ENCODE results near the gene ZDHHC24. TPM values are rescaled to one million over a fixed set of nuclear protein-coding genes. Genes with fewer than 3 reads are reported as not detected.
A peak's percentile ranks its signal among the peaks of the same experiment; 100 is the strongest.

Gene ZDHHC24
- total RNA-seq, 2 experiments from 2014 or later = 11.9 to 35.1 TPM

DNA sequence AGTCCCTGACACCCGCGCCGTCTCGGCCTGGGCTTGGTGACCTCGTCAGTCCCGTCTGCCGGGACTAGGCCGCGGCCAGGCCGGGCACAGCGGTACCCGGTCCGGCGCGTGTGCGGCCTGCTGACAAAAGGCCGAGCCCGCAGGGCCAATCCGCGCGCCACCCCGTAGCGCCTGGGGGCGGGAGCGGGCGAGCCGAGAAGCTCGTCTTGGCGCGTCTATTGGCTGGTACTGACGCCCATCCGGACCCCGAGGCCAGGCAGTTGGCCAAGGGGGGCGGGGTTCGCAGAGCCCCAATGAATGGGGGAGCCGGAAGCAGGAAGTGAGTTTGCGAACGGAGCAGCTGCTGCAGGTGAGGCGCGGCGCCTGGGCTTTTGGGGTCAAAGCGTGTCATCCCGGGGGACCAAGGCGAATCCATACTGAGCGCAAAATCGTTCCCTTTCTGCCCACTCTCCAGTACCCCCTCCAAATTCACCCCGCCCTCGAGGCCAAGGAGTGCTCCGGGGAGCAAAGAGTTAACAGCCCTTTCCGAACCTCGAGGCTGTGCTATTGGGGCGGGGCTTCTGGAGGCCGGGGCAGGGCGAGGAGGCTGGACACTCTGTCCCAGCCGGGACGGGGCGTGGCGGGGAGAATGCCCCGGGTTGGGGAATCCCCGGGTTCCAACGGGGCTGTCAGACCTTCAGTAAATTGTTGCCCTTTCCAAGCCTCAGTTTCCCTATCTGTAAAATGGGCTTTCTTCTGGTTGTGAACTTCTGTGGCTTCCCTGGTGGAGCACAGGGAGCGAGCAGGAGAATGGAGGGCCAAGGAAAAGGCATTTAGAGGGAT, 65.5 kb downstream of the ZDHHC24 start, which contains the start of gene DPP3:
Gene DPP3 (plus strand): TSS at position 318 of the 822 bp plus-strand sequence. CDS start 1,767 bp downstream, outside the sequence.
- Histone ChIP-seq H3K27ac (ENCODE audit: low read depth, low read length, poor library complexity, severe bottlenecking) (peak within 1 kb of the TSS; percentile 47), H3K4me3 (ENCODE audit: low read depth, low read length, poor library complexity, severe bottlenecking) (peak within 1 kb of the TSS; percentile 89), H3K79me2 (ENCODE audit: insufficient read depth, low read depth, low read length) (peaks cover 5% of the 10 kb centered on the region; the same call in 1 of the 2 replicates), H3K4me2 (ENCODE audit: low read length) (peak within 1 kb of the TSS; percentile 97), H3K4me1 (ENCODE audit: insufficient read depth, low read length, poor library complexity, severe bottlenecking) (peaks cover 11% of the 10 kb centered on the region), H3K36me3 (ENCODE audit: insufficient read depth, low read length) (peaks cover 14% of the 10 kb centered on the region), H3K9me3 (ENCODE audit: low read length) (no peaks in the 10 kb centered on the region), H2AFZ (ENCODE audit: low read length) (peak within 1 kb of the TSS; percentile 77), H3K9me2 (ENCODE audit: insufficient read depth, low read length) (no peaks in the 10 kb centered on the region), H4K20me1 (ENCODE audit: insufficient read depth, low read length) (no peaks in the 10 kb centered on the region)
- DNase-seq (ENCODE audit: low spot score) = peak; percentile 98
- ChIA-PET CTCF (ENCODE audit: unreplicated experiment) (no interaction called here), POLR2A (interaction anchor here (0.5 to 1.2 kb wide), 9 partner anchors 9 to 875 kb away, joined by 3 to 5 read pairs (median 3); partner anchors contain the start of genes MRPL11, RBM4 and RBM4B)
- intact Hi-C loops (cut with micrococcal nuclease; ENCODE audit: unreplicated experiment) = loop anchor here (1.0 to 5.0 kb wide), 3 partner anchors 66 to 362 kb away; partner anchors contain the start of genes ACTN3, RCE1 and ZDHHC24
- no peak for TF ChIP-seq EZH2phosphoT487 (IDR thresholded peaks at IDR 0.05; ENCODE audit: borderline replicate concordance, low read depth, low read length)
- TF ChIP-seq, protein P1, sequence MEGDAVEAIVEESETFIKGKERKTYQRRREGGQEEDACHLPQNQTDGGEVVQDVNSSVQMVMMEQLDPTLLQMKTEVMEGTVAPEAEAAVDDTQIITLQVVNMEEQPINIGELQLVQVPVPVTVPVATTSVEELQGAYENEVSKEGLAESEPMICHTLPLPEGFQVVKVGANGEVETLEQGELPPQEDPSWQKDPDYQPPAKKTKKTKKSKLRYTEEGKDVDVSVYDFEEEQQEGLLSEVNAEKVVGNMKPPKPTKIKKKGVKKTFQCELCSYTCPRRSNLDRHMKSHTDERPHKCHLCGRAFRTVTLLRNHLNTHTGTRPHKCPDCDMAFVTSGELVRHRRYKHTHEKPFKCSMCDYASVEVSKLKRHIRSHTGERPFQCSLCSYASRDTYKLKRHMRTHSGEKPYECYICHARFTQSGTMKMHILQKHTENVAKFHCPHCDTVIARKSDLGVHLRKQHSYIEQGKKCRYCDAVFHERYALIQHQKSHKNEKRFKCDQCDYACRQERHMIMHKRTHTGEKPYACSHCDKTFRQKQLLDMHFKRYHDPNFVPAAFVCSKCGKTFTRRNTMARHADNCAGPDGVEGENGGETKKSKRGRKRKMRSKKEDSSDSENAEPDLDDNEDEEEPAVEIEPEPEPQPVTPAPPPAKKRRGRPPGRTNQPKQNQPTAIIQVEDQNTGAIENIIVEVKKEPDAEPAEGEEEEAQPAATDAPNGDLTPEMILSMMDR (conservative IDR thresholded peaks at IDR 0.05; ENCODE audit: low read length) = peak; percentile 30; the same call in 1 of the 2 replicates
- no TSS peak for BruUV-seq (replicated peaks)

DNA sequence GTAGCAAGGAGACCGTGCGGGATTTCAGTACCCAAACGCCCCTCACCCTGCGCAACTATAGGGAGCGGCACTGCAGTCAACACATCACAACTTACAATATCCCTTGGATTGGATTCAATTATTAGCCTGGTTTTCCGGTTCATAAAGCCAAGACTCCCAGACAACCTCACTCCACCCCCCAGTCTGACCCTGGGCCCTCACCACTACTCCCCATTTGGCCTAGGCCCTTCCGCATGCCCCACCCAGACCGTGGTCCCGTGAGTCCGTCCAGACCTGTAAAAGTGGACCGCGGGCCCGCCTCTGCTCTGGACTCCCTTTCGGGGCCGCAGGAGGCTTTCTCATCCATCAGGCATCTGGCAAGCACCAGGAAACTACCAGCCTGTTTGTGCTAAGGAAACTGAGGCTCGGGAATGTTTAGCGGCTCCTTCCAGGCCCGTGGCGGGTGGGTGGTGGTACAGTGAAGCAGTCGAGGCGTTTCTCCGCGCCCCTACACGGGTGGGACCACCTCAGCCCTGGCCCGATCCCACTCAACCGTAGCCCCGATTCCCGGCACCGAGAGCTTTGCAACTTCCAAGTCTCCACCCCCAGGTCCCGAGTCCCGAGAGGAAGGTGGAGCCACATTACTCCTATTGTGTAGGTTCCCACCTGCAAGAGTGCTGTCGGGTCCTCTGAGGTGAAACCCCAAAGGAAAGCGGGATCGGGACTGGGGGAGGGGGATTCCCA, 66.3 kb downstream of the ZDHHC24 start:
- POLR2A ChIA-PET = interaction anchor here (0.9 to 1.2 kb wide), 7 partner anchors 8 to 362 kb away, joined by 3 to 5 read pairs (median 3); partner anchors contain the start of genes MRPL11, RBM4 and RBM4B
- peak overlapping the region; percentile 89 for H3K4me3 ChIP-seq (ENCODE audit: low read depth, low read length, poor library complexity, severe bottlenecking)
- CTCF ChIA-PET (ENCODE audit: unreplicated experiment) = interaction anchor here (1.4 kb wide), 1 partner anchor 41 kb away, joined by 3 read pairs; the partner anchor contains the start of gene MRPL11

More for the DNA sequence above, 66.3 kb downstream of the ZDHHC24 start:
- Histone ChIP-seq H3K27ac (ENCODE audit: low read depth, low read length, poor library complexity, severe bottlenecking) (peak overlapping the region; percentile 47), H3K79me2 (ENCODE audit: insufficient read depth, low read depth, low read length) (peaks cover 5% of the 10 kb centered on the region; the same call in 1 of the 2 replicates), H4K20me1 (ENCODE audit: insufficient read depth, low read length) (no peaks in the 10 kb centered on the region), H3K4me2 (ENCODE audit: low read length) (peak overlapping the region; percentile 97), H3K36me3 (ENCODE audit: insufficient read depth, low read length) (peaks cover 14% of the 10 kb centered on the region), H3K4me1 (ENCODE audit: insufficient read depth, low read length, poor library complexity, severe bottlenecking) (peaks cover 11% of the 10 kb centered on the region), H3K9me3 (ENCODE audit: low read length) (no peaks in the 10 kb centered on the region), H2AFZ (ENCODE audit: low read length) (peak overlapping the region; percentile 77; the same call in 1 of the 2 replicates), H3K9me2 (ENCODE audit: insufficient read depth, low read length) (no peaks in the 10 kb centered on the region)
- intact Hi-C loops (cut with micrococcal nuclease; ENCODE audit: unreplicated experiment) = loop anchor here (1.0 to 5.0 kb wide), 5 partner anchors 40 to 363 kb away; partner anchors contain the start of genes ACTN3, RCE1 and ZDHHC24
- DNase-seq (ENCODE audit: low spot score) = no peak
- TF ChIP-seq EZH2phosphoT487 (IDR thresholded peaks at IDR 0.05; ENCODE audit: borderline replicate concordance, low read depth, low read length) = no peak
- TF ChIP-seq, protein P1 (conservative IDR thresholded peaks at IDR 0.05; ENCODE audit: low read length) = no peak
- TSS peak; percentile 80 for BruUV-seq (replicated peaks)

All from OCI-LY7 (cell line).